ENCODE data around the gene PHF8.

DNA sequence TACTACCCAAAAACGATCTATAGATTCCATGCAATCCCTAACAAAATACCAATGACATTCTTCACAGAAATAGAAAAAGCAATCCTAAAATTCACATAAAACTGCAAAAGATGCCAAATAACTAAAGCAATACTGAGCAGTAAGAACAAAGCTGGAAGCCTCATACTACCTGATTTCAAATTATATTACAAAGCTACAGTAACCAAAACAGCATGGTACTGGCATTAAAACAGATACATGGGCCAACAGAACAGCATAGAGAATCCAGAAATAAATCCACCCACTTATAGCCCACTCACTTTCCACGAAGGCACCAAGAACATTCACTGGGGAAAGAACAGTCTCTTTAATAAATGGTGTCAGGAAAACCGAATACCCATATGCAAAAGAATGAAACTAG, 74.7 kb downstream of the PHF8 start:
- TF ChIP-seq, protein P1, sequence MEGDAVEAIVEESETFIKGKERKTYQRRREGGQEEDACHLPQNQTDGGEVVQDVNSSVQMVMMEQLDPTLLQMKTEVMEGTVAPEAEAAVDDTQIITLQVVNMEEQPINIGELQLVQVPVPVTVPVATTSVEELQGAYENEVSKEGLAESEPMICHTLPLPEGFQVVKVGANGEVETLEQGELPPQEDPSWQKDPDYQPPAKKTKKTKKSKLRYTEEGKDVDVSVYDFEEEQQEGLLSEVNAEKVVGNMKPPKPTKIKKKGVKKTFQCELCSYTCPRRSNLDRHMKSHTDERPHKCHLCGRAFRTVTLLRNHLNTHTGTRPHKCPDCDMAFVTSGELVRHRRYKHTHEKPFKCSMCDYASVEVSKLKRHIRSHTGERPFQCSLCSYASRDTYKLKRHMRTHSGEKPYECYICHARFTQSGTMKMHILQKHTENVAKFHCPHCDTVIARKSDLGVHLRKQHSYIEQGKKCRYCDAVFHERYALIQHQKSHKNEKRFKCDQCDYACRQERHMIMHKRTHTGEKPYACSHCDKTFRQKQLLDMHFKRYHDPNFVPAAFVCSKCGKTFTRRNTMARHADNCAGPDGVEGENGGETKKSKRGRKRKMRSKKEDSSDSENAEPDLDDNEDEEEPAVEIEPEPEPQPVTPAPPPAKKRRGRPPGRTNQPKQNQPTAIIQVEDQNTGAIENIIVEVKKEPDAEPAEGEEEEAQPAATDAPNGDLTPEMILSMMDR (IDR thresholded peaks at IDR 0.05; ENCODE audit: insufficient read depth, low read length, poor library complexity, severe bottlenecking), result no peak
- TF ChIP-seq EZH2phosphoT487 (conservative IDR thresholded peaks at IDR 0.05; ENCODE audit: low read length), result no peak

Data from SU-DHL-6 (cell line).